Measurements from ENCODE around the gene ZNF444.

ZNF444 gene

GRCh38 chr19:56123266-56123891 lies 17.7 kb upstream of the ZNF444 start:
- no peak for DNase-seq

- DNase-seq, result peak; percentile 64
These were observed 16.5 kb upstream of the ZNF444 start for GRCh38 chr19:56124578-56124977.

GRCh38 chr19:56125806-56126590 lies 15.1 kb upstream of the ZNF444 start:
- no peak for DNase-seq

- no peak for DNase-seq
These were observed 13.9 kb upstream of the ZNF444 start for GRCh38 chr19:56126983-56127780.

DNA sequence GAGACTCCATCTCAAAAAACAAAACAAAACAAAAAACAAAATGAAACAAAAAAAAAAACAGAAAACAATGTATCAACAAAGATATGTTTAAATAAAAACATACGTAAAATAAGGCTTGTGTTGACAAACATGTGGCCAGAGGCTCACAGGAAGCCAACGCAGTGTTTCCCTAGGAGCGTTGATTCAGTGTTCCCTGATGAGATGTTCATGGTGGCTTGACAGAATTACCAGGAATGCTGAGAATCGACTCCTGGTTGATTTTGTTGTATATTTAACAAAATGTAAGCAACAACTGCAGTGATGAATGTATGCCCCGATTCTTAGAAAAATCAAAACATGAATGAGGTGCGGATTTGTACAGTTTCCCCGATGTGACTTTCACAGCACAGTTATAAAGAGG lies 11.1 kb upstream of the ZNF444 start:
- no peak for DNase-seq

- no peak for DNase-seq
These were observed 9.4 kb upstream of the ZNF444 start for GRCh38 chr19:56131651-56132050.

- DNase-seq, result no peak
These were observed 8.7 kb upstream of the ZNF444 start for GRCh38 chr19:56132316-56132822.

- DNase-seq, result no peak
These were observed 7.0 kb upstream of the ZNF444 start for GRCh38 chr19:56133858-56134653.

- DNase-seq, result no peak
These were observed 6.5 kb upstream of the ZNF444 start for GRCh38 chr19:56134654-56134921.

DNA sequence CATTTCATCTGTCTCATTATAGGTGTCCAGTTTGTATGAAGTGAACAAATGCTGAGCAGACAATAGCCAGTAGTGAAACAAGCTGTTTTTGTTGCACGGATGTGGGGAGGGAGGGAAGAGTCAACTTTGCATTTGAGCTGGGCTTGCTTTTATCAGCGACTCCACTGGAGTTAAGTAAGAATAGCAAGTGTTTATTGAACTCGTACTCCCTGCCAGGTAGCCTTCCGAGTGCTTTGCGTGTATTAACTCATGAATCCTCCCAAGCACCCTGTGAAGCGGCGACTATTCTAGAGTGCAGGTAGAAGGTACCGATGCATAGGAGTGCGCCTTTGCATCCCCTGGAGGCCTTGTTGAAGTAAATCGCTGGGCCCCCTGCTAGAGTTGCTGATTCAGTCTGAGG lies 4.7 kb upstream of the ZNF444 start:
- DNase-seq, result no peak

- no peak for DNase-seq
These were observed 3.7 kb upstream of the ZNF444 start for GRCh38 chr19:56137405-56137804.

GRCh38 chr19:56138069-56138468 lies 3.0 kb upstream of the ZNF444 start:
- DNase-seq, result no peak

DNA sequence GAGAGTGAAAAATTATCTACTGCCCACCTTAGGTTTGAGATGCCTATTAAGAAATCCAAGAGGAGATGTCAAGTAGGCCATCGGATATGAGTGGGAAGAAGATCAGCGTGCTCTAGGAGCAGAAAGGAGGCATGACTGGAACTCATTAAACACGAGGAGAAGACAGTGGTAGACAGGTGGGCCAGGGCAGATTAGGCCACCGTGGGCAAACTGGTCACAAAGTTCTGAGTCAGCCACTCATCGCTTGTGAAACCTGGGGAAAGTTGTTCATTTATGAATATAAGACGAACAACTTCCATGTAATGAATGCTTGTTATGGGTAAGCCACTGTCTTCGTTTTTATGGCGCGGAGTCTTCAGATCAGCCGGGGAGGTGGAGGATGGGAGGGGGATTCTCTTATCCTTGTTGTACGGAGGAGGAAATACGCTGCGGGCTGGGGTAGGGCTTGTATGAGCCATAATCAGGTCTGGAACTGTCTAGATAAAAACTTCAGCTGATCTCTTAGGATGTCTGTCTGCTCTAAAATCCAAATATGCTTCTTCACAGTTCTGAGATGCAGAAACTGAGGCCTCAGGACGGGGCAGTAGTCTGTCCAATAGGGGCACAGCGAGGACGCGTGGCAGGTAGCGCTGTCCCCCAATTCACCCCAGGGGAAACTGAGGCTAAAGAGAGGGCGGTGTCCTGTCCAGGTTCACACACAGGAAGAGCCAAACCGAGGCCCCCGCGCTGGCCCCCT lies 1.1 kb upstream of the ZNF444 start:
- DNase-seq, result peak; percentile 21

DNA sequence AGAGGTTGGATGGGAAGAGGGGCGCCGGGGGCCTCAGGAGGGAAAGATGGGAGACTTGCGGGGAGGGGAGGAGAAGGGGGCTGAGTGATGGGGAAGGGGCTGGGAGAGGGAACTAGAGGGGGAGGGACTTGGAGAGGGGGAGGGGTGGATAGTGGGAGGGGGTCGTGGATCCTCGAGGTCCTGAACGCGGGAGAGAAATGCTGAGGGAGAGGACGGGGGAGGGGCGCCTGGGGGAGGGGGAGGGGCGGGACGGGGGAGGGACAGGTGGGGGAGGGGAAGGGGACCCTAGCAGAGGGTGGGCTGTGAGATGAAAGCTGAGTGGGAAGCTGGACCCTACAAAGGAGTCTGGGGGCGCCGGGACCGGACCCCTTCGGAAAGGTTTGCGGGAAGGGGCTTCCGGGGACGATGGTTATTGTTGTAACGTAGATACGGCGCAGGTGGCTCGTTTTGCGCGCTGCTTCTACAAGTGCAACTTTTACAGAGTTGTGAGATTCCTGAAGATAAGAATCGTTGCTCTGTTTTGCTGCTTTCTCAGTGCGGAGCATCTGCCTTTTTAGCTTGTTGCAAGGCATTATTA lies 418 bp downstream of the ZNF444 start:
- peak; percentile 46 for DNase-seq

- DNase-seq, result no peak
These were observed 1.1 kb downstream of the ZNF444 start for GRCh38 chr19:56142087-56142787.

DNA sequence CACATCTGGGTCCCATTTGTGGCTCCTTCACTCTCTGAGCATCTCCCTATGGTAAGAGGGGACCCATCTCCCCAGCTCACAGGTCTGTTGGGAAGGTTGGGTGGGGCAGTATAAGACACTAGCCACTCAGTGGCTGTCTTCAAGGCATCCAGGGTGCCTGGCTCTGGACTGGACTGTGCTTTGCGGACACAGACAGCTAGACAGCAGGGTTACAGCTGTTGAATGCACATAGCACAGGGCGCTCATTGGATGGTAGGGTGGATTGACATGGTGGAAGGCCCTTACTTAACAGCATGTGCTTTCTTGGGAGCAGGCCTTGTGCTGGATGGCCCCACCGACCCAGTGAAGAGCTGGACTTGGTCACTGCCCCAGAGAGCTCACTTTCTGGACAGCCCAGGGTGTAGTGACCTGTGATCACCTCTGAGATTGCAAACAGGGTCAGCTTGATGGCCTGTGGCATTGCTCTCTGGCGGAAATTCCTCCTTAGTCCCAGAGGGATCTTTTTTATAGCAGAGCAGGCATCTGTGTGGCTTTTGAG lies 1.9 kb downstream of the ZNF444 start:
- DNase-seq, result no peak

- DNase-seq, result no peak
These were observed 3.3 kb downstream of the ZNF444 start for GRCh38 chr19:56144376-56144775.

DNA sequence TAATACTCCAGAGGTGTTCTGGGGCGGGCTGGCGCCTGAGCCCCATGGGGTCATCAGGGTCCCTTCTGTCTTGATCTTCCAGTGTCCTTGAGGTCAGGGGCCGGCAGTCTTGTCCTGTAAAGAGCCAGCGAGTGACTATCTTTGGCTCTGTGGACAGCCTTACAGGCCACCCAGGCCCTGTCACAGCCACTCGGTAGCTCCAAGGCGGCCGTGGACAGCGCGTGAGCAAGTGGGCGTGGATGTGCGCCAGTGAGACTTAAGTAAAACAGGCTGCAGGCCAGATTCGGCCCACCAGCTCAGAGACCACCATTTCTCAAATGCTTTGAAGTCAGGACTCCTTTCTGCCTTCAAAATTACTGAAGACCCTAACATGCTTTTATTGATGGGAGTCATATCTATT lies 3.7 kb downstream of the ZNF444 start:
- DNase-seq, result no peak

- DNase-seq, result no peak
These were observed 4.6 kb downstream of the ZNF444 start for GRCh38 chr19:56145698-56146097.

DNA sequence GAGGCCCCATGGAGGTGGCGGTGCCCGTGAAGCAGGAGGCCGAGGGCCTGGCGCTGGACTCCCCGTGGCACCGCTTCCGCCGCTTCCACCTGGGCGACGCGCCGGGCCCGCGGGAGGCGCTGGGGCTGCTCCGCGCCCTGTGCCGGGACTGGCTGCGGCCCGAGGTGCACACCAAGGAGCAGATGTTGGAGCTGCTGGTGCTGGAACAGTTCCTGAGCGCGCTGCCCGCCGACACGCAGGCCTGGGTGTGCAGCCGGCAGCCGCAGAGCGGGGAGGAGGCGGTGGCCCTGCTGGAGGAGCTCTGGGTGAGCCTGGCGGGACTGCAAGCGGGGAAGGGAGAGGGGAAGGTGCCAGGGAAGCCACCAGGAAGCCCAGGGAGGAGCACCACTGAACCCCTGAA lies 5.8 kb downstream of the ZNF444 start:
- no peak for DNase-seq

DNA sequence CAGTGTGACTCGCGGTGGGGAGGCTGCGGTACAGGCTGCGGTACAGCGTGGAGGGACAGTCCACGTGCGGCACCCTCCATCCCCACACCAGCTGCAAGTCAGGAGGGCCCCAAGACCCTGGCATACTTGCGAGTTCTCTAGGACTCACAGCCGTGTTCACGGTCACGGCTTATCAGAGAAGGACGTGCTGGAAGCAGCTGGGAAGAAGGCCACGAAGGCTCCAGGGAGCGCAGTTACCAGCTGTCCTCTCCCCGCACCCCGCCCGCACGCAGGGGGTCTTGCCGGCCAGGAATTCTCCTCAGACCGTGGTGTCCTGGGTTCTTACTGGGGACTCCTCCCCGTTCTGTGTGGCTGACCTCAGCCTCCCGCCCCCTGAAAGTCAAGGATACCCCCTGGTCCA lies 6.2 kb downstream of the ZNF444 start:
- DNase-seq, result no peak

All from CD4-positive, alpha-beta T cell treated with Interleukin-6 for 4 hours (primary cell).